Measurements from ENCODE around the gene ANKRD27.
"Not testable (repeated sequence)": the region's sequence is repeated elsewhere in the genome, so short reads cannot be mapped to it uniquely, and the experiment has no call there.

- not testable (repeated sequence) for TF ChIP-seq CTCF (IDR thresholded peaks at IDR 0.05); POLR2A (IDR thresholded peaks at IDR 0.05); POLR2AphosphoS5 (IDR thresholded peaks at IDR 0.05; ENCODE audit: insufficient read depth in 1 of 2, low read depth in 1 of 2)
Observed at GRCh38 chr19:32694851-32695250, 19.9 kb upstream of the ANKRD27 start.
